ENCODE results near the gene OR7A5.
"Not testable (repeated sequence)": the region's sequence is repeated elsewhere in the genome, so short reads cannot be mapped to it uniquely, and the experiment has no call there.

Gene OR7A5

GRCh38 chr19:14809272-14810057, 25.5 kb downstream of the OR7A5 start:
- Mint-ChIP-seq H3K27me3 (ENCODE audit: low read depth) (no peaks in the 10 kb centered on the region), H3K27ac (no peak overlapping the region), H3K4me3 (no peak overlapping the region), H3K9me3 (no peaks in the 10 kb centered on the region), H3K4me1 (ENCODE audit: low read depth) (no peaks in the 10 kb centered on the region), H3K36me3 (ENCODE audit: low read depth) (no peaks in the 10 kb centered on the region)
- no peak for DNase-seq (ENCODE audit: low spot score)

GRCh38 chr19:14804765-14805164, 30.2 kb downstream of the OR7A5 start:
- Mint-ChIP-seq H3K4me3 (no peak overlapping the region), H3K27me3 (ENCODE audit: low read depth) (no peaks in the 10 kb centered on the region), H3K36me3 (ENCODE audit: low read depth) (no peaks in the 10 kb centered on the region), H3K27ac (no peak overlapping the region), H3K9me3 (no peaks in the 10 kb centered on the region), H3K4me1 (ENCODE audit: low read depth) (no peaks in the 10 kb centered on the region)
- no peak for DNase-seq (ENCODE audit: low spot score)

GRCh38 chr19:14798760-14799159, 36.2 kb downstream of the OR7A5 start:
- no peaks in the 10 kb centered on the region for H3K36me3 Mint-ChIP-seq (ENCODE audit: low read depth)
- peaks cover 4% of the 10 kb centered on the region for H3K4me1 Mint-ChIP-seq (ENCODE audit: low read depth)
- H3K9me3 Mint-ChIP-seq: no peaks in the 10 kb centered on the region
- H3K27ac Mint-ChIP-seq: no peak overlapping the region
- H3K27me3 Mint-ChIP-seq (ENCODE audit: low read depth): no peaks in the 10 kb centered on the region
- H3K4me3 Mint-ChIP-seq: no peak overlapping the region
- DNase-seq (ENCODE audit: low spot score): no peak

DNA sequence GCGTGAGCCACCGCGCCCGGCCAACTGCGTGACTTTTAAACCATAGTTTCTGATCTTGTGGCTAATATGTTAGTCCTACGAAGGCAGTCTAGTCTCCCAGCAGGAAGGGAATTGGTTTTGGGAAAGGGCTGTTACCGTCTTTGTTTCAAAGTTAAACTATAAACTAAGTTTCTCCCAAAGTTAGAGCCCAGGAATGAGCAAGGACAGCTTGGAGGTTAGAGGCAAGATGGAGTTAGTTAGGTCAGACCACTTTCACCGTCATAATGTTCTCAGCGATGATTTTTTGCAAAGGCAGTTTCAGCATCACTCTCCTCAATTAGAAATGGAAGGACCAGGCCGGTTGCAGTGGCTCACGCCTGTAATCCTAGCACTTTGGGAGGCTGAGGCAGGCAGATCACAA, 39.0 kb downstream of the OR7A5 start:
- DNase-seq (ENCODE audit: low spot score): no peak
- no peaks in the 10 kb centered on the region for H3K36me3 Mint-ChIP-seq (ENCODE audit: low read depth)
- H3K4me3 Mint-ChIP-seq: no peak overlapping the region
- no peak overlapping the region for H3K27ac Mint-ChIP-seq
- peaks cover 4% of the 10 kb centered on the region for H3K4me1 Mint-ChIP-seq (ENCODE audit: low read depth)
- H3K27me3 Mint-ChIP-seq (ENCODE audit: low read depth): peaks cover 2% of the 10 kb centered on the region
- H3K9me3 Mint-ChIP-seq: no peaks in the 10 kb centered on the region

DNA sequence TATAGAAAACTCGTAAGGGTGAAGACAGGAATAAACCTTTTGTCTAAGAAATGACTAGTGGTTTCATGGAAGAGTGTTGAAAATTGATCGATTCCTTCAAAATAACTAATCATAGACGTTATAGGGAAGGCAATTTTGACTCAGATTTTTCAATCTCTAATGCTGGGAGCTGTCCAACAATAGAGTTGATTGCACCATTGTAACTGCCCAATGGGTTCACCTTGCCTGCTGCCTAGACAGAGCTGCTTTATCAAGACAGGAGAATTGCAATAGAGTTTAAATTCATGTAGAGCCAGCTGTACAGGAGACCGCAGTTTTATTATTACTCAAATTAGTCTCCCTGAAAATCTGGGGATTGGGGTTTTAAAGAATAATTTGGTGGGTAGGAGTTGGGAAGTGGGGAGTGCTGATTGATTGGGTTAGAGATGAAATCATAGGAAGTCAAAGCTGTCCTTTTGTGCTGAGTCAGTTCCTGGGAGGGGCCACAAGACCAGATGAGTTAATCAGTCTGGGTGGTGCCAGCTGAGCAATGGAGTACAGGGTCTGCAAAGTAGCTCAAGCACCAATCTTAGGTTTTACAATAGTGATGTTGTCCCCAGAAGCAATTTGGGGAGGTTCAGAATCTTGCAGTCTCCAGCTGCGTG, 39.8 kb downstream of the OR7A5 start:
- Mint-ChIP-seq H3K4me1 (ENCODE audit: low read depth) (peaks cover 4% of the 10 kb centered on the region), H3K4me3 (no peak overlapping the region), H3K27me3 (ENCODE audit: low read depth) (peaks cover 2% of the 10 kb centered on the region), H3K9me3 (no peaks in the 10 kb centered on the region), H3K36me3 (ENCODE audit: low read depth) (no peaks in the 10 kb centered on the region), H3K27ac (no peak overlapping the region)
- no peak for DNase-seq (ENCODE audit: low spot score)

GRCh38 chr19:14792250-14792649, 42.7 kb downstream of the OR7A5 start:
- H3K27ac Mint-ChIP-seq; H3K4me3 Mint-ChIP-seq; DNase-seq (ENCODE audit: low spot score); H3K4me1 Mint-ChIP-seq (ENCODE audit: low read depth); H3K36me3 Mint-ChIP-seq (ENCODE audit: low read depth); H3K27me3 Mint-ChIP-seq (ENCODE audit: low read depth); H3K9me3 Mint-ChIP-seq: not testable (repeated sequence)

- no peaks in the 10 kb centered on the region for H3K9me3 Mint-ChIP-seq
- no peak overlapping the region for H3K27ac Mint-ChIP-seq
- DNase-seq (ENCODE audit: low spot score): no peak
- H3K4me1 Mint-ChIP-seq (ENCODE audit: low read depth): peaks cover 10% of the 10 kb centered on the region
- H3K36me3 Mint-ChIP-seq (ENCODE audit: low read depth): no peaks in the 10 kb centered on the region
- no peak overlapping the region for H3K4me3 Mint-ChIP-seq
- H3K27me3 Mint-ChIP-seq (ENCODE audit: low read depth): no peaks in the 10 kb centered on the region
Observed at GRCh38 chr19:14786421-14786851, 48.5 kb downstream of the OR7A5 start.

DNA sequence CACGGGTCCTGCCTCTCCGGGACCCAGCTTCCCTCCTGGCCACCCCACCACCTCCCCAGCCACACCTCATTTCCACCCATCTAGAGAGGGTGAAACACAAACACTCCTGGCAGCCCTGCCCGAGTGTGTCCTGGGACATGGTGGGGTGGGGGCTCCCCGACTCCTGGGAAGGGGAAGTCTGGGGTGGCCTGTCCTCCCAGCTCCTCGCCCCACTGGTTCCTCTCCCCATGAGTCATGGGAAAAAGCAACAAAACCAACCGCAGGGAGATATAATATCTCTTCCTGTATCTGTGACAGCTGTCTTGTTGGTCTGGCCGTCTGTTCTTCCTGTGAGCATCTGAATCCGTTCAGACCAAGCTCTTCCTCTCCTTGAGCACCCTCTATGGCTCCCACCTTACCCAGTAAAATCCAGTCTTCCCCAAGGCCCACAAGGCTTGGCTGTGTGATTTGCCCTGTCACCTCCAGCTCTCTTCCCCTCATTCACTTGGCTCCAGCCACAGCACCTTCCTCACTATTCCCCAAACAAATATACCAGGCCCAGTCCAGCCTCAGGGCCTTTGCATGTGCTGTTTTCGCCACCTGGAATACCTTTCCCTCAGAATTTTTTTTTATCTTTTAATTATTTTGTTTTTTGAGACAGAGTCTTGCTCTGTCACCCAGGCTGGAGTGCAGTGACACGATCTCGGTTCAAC, 49.7 kb downstream of the OR7A5 start:
- peak overlapping the region; percentile 36 for H3K4me3 Mint-ChIP-seq
- H3K36me3 Mint-ChIP-seq (ENCODE audit: low read depth): not testable (repeated sequence)
- peak overlapping the region; percentile 18 for H3K27ac Mint-ChIP-seq

GRCh38 chr19:14784730-14785101, 50.3 kb downstream of the OR7A5 start:
- not testable (repeated sequence) for H3K9me3 Mint-ChIP-seq; H3K27ac Mint-ChIP-seq; H3K4me3 Mint-ChIP-seq; H3K4me1 Mint-ChIP-seq (ENCODE audit: low read depth); H3K27me3 Mint-ChIP-seq (ENCODE audit: low read depth); H3K36me3 Mint-ChIP-seq (ENCODE audit: low read depth)
- peak; percentile 68 for DNase-seq (ENCODE audit: low spot score)

More for the DNA sequence above, 49.7 kb downstream of the OR7A5 start:
- DNase-seq (ENCODE audit: low spot score): peak; percentile 42
- not testable (repeated sequence) for H3K4me1 Mint-ChIP-seq (ENCODE audit: low read depth); H3K27me3 Mint-ChIP-seq (ENCODE audit: low read depth); H3K9me3 Mint-ChIP-seq

DNA sequence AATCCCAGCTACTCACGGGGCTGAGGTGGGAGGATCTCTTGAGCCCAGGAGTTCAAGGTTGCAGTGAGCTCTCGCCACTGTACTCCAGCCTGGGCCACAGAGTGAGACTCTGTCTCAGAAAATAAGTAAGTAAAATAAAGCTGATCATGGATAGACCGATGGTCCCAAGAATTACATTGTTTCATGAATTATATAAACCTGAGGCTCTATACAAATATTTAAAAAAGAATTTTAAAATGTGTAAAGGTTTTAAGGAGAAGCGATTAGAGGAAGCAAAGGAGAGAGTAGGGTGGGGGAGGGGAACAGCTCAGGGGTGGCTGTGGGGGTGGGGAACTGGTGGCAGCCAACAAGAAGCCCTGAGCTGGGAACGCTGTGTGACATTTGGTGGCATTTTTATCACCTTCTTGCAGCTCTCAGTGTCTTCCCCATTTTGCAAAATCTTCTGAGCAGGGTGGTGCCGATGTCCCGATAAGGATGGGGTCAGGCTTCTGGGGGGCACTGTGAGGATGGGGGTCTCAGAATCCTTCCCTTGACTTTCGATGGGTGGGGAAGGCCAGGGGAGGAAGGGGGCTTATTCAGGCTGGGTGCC, 51.5 kb downstream of the OR7A5 start:
- H3K4me1 Mint-ChIP-seq (ENCODE audit: low read depth): not testable (repeated sequence)

DNA sequence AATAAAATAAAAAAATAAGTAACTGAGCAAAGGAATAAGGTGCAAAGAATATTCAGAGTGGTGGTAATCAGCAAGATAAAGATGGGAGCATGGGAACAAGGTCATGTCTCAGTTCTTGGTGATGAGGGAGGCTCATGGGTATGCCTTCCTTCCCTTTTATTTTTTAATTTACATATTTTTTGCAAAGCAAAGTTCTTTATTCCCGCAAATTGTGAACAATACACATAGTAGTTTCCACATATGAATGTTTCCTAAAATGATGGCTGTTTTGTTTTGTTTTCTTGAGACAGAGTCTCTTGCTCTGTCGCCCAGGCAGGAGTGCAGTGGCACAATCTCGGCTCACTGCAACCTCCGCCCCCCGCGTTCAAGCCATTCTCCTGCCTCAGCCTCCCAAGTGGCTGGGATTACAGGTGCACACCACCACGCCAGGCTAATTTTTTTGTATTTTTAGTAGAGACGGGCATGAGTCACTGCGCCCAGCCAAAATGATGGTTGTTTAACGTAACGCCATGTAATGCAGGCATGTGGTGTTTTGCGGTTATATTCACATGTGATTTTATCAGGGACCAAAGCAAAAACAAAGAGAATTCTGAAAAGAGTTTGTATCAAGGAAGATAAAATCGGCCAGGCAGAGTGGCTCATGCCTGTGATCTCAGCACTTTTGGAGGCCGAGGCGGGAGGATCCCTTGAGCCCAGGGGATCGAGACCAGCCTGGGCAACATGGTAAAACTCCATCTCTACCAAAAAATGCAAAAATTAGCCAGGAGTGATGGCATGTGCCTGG, 52.2 kb downstream of the OR7A5 start:
- Mint-ChIP-seq H3K4me3 (no peak overlapping the region), H3K4me1 (ENCODE audit: low read depth) (peaks cover 10% of the 10 kb centered on the region), H3K9me3 (no peaks in the 10 kb centered on the region), H3K36me3 (ENCODE audit: low read depth) (no peaks in the 10 kb centered on the region), H3K27me3 (ENCODE audit: low read depth) (no peaks in the 10 kb centered on the region), H3K27ac (no peak overlapping the region)
- DNase-seq (ENCODE audit: low spot score): no peak

More for the DNA sequence above, 51.5 kb downstream of the OR7A5 start:
- not testable (repeated sequence) for H3K27me3 Mint-ChIP-seq (ENCODE audit: low read depth); DNase-seq (ENCODE audit: low spot score); H3K36me3 Mint-ChIP-seq (ENCODE audit: low read depth); H3K4me3 Mint-ChIP-seq; H3K27ac Mint-ChIP-seq; H3K9me3 Mint-ChIP-seq

GRCh38 chr19:14781713-14782536, 53.1 kb downstream of the OR7A5 start:
- H3K27ac Mint-ChIP-seq; DNase-seq (ENCODE audit: low spot score); H3K9me3 Mint-ChIP-seq; H3K36me3 Mint-ChIP-seq (ENCODE audit: low read depth); H3K4me1 Mint-ChIP-seq (ENCODE audit: low read depth); H3K27me3 Mint-ChIP-seq (ENCODE audit: low read depth); H3K4me3 Mint-ChIP-seq: not testable (repeated sequence)
